ENCODE results near the gene GNG13.
A peak's percentile ranks its signal among the peaks of the same experiment; 100 is the strongest.

GNG13 gene

DNA sequence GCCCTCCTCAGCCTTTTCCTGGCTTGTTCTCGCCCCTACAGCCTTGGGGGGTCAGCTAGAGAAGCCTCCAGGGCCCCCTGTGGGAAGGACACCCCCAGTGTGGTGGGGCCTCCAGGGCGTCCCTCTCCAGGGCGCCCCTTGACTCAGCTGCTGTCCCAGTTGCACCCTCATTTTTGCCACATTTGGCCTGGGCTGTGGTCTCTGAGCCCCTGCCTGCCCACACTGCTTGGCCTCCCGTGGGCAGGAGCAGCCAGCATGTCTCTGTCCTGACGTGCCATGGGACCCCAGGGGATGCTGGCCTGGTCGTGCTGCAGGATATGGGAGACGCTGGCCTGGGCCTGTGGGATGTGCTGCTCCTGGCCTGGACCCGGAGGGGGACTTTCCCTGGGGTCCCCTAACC, 7.1 kb downstream of the GNG13 start:
- no peak for DNase-seq (ENCODE audit: low read depth)

DNA sequence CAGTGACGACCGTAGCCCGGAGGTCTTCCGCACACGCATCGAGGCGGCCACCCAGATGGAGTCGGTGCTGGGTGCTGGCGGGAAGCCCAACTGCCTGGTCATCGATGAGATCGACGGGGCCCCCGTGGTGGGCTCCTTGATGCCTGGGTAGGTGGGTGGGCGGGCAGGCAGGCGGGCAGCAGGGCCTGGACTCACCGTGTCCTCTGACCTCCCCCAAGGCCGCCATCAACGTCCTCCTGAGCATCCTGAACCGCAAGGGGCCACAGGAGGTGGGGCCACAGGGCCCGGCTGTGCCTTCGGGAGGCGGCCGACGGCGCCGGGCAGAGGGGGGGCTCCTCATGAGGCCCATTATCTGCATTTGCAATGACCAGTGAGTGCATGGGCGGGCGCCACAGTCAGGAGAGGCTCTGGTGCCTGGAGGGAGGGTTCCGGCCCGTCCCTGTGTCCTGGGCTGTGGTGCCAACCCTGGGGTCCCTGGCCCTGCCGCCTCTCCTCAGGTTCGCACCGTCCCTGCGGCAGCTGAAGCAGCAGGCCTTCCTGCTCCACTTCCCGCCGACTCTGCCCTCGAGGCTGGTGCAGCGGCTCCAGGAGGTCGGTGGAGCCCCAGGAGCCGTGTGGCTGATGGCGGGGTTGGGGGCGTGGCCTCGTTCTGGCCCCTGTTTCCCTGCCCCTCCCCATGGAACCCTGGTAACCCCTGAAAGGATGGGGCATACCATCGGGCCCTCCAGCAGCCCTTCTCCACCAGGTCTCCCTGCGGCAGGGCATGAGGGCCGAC, 8.1 kb downstream of the GNG13 start:
- no peak for DNase-seq (ENCODE audit: low read depth)

DNA sequence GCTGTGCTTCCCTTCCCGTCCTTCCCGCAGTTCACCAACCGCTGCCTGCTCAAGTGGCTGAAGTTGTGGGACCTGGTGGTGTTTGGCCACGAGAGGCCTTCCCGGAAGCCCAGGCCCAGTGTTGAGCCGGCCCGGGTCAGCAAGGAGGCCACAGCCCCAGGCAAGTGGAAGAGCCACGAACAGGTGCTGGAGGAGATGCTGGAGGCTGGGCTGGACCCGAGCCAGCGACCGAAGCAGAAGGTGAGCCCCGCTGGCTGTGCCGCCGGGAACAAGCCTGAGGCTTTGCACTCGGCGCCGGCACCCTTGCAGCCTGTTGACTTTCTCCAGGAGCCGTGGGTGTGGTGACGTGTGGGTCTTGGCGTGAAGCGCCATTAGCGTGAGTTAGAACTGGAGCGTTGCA, 9.4 kb downstream of the GNG13 start:
- no peak for DNase-seq (ENCODE audit: low read depth)

DNA sequence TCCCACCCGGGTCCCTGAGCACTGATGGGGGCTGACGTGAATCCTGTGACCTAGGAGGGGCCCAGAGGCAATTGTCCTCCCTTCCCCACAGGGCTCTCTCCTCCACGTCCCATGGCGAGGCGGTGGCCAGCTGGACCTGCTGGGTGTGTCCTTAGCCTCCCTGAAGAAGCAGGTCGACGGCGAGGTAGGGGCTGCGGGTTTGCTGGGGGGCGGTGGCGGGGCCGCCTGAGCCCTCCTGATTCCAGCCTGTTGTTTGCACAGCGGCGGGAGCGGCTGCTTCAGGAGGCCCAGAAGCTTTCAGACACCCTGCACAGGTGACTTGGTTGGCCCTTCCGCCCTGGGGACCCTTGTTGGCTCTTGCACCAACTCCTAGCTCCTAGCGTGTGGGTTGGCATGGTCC, 10.4 kb downstream of the GNG13 start:
- DNase-seq (ENCODE audit: low read depth): no peak

- no peak for DNase-seq (ENCODE audit: low read depth)
Measured at GRCh38 chr16:789191-789850, 11.2 kb downstream of the GNG13 start.

DNA sequence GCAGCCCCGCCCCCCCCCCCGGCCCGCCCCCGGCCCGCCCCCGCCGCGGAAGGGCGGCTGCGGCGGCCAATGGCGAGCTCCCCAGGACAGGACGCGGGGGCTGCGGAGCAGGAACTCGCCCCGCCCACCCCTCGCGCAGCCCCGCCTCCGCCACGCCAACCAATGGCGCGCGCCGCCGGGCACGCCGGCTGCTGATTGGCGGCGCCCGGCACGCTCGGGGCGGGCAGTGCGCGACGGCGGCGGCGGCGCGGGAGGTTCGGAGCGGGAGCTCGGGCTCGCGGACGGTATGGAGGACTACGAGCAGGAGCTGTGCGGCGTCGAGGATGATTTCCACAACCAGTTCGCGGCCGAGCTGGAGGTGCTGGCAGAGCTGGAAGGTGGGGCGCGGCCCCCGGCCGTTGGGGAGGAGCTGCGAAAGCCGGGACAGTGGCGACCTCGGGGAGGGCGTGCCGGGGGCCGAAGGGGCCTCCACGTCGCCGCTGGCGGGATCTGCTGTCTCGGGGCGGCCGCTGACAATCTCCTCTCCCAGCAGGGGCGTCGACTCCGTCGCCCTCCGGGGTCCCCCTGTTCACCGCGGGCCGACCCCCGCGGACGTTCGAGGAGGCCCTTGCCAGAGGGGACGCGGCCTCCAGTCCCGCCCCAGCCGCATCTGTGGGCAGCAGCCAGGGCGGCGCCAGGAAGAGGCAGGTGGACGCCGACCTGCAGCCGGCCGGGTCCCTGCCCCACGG, 12.0 kb downstream of the GNG13 start, which contains the start of gene CHTF18:
TSS of gene CHTF18 (plus strand) at position 222 of the 728 bp plus-strand sequence. CDS start at position 287, 65 bp downstream.
- peak; percentile 91 for DNase-seq (ENCODE audit: low read depth)

DNA sequence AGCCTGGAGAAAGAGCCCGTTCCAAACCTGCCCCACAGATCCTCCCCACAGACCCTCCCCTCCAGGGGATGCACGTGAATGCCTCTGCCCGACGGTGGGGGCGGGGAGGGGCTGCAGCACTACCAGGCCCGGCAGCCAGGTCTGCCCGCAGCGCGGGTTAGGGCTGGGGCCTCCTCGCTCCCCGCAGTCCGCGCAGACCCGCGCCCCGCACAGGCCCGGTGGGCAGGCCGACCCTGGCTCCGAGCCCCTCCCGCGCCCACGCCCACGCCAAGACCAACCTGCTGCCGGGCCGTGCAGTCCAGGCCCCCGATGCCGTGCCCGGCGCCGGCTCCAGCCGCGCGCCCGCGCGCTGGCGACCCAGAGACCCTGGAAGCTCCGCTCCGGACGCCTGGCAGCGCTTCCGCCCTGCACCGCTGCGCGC, 12.5 kb downstream of the GNG13 start, which contains the start of gene RPUSD1:
TSS of gene RPUSD1 (minus strand) at position 404 of the 421 bp plus-strand sequence. CDS start 644 bp downstream, outside the sequence.
- DNase-seq (ENCODE audit: low read depth): no peak

- no peak for DNase-seq (ENCODE audit: low read depth)
Measured at GRCh38 chr16:787321-787966, 13.1 kb downstream of the GNG13 start.

- DNase-seq (ENCODE audit: low read depth): peak; percentile 44
Measured at GRCh38 chr16:785563-786535, 14.7 kb downstream of the GNG13 start.

DNA sequence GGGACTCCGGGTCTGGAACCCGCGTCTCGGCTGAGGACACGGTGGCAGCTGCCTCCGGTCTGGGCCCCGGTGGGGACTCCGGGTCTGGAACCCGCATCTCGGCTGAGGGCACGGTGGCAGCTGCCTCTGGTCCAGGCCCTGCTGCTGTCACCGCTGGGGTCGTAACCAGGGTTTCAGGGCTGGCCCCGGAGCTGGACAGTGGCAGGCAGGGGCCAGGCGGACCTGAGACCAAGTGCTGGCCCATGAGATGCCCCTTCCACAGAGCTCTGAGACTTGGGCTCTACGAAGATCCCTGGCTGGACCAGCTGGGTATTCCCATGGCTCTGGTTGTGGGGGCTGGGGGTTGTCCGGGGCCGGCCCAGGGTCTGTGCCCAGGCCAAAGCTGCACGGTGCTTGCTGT, 16.1 kb downstream of the GNG13 start:
- DNase-seq (ENCODE audit: low read depth): no peak

DNA sequence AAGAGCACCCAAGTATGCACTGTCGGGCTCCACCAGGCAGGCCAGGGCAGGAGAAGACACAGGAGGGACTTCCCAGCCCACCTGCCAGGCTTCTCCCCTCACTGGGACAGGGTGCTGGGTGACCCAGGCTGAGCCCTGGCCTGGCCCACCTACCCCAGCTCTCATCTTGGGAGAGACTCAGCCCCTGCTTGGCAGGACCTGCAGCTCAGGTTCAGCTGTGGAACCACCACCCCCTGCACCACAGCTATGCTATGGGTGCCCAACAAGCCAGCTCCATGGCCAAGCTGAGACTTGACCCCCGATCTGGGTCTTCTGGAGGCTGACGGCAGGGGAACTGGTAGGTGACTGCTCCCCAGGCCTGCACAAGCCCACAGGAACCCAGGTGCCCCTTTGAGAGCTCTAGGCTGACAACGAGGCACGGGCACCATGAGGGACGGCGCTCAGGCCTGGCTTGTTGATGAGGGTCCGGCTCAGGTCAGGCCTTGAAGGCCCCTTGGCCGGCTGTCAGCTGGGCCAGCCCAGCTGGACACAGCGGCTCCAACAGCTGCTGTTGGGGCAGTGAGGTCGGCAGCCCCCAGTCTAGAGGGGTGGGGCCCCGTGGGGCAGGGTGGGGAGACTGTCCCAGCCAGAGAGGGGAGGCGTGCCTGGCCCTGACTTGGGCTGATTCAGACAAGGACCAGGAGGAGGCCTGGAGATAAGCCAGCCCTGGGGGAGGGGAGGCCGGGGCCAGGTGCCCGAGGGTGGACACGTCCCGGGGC, 17.0 kb downstream of the GNG13 start:
- DNase-seq (ENCODE audit: low read depth): no peak

DNA sequence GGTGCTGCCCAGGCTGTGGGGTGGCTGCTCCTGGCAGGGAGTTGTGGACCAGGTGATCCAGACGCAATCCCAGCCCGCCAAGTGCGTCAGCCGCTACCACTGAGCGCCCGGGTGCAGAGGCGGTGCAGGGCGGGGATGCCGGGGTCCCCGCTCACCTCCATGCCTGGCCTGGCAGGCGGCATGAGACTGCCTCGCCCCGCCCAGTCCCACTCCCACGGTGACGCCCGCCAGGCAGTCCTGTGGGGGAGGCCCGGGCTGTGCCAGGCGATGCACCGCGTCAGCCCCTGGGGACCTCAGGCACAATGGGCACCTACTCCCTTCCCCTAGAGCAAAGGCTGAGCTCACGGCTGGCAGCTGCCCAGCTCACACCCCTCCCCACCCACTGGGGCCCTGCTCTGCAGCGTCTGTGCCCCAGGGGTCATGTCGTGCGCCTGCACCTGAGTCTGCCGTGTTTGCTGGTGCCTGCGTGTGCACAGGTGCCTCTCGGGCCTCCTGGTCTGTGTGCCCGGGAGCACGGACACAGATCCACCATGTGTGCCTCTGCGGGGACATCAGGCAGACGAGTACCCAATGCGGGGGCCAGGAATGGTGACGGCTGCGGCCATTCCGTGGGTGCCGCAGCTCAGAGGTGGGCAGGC, 17.6 kb downstream of the GNG13 start:
- no peak for DNase-seq (ENCODE audit: low read depth)

DNA sequence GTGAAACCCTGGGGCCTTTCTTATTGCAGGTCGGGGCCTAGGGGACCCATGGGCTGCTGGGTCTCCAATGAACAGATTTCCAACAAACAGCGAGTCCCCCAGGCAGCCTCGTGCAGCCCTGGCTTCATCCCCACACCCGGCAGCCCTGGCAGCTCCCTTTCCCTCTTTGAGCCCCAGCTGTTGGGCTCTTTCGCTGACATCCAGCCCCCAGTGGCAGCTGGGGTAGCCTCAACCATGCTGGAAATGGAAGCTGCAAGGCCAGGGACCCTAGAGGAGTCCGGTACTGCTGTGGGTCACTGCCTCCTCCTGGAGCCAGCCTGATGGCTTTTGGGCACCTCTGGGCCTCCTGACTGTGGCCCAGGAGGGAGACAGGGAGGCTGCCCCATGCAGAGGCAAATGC, 18.3 kb downstream of the GNG13 start:
- DNase-seq (ENCODE audit: low read depth): no peak

DNA sequence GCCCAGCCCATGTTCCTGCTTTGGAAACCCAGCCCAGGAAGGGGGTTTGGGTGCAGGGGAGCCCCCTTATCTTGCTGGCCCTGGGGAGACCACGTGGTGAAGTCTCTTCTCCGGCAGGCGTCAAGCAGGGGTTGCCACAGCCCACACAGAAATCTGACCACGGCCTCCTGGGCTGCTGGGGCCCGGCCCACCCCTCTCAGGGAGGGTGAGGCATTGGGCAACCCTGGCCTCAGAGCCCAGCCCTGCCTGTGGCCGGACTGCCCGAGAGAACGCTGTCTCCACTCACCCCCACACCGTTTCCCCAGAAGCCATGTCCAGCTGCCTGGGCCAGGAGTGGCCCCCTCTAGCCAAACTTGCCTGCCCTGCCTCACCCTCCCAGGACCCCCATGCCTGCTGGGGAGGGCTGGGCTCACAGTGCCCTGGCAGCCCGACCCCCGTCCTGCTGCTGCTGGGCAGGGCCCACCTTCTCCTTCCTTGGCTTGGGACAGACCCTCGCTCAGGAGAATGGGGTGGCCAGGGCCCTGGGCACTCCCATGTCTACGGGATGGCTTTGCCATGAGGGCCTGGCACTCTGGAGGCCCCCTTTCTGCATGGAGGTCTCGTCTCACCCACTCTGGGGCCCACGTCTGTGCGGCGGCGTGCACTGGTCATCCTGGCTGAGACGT, 19.1 kb downstream of the GNG13 start:
- no peak for DNase-seq (ENCODE audit: low read depth)

DNA sequence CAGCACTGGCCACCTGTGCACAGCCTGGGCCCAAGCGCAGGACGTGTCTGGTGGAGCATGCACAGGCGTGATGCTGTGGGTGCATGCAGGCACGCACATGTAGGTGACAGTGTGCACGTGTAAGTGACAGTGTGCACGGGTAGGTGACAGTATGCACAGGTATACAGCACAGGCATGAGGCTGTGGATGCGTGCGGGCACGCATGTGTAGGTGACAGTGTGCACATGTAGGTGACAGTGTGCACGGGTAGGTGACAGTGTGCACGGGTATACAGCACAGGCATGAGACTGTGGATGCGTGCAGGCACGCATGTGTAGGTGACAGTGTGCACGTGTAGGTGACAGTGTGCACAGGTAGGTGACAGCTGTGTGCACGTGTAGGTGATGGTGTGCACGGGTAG, 20.2 kb downstream of the GNG13 start:
- no peak for DNase-seq (ENCODE audit: low read depth)

- no peak for DNase-seq (ENCODE audit: low read depth)
Measured at GRCh38 chr16:779561-779960, 21.0 kb downstream of the GNG13 start.

- no peak for DNase-seq (ENCODE audit: low read depth)
Measured at GRCh38 chr16:778909-779527, 21.5 kb downstream of the GNG13 start.

- no peak for DNase-seq (ENCODE audit: low read depth)
Measured at GRCh38 chr16:778447-778846, 22.1 kb downstream of the GNG13 start.

DNA sequence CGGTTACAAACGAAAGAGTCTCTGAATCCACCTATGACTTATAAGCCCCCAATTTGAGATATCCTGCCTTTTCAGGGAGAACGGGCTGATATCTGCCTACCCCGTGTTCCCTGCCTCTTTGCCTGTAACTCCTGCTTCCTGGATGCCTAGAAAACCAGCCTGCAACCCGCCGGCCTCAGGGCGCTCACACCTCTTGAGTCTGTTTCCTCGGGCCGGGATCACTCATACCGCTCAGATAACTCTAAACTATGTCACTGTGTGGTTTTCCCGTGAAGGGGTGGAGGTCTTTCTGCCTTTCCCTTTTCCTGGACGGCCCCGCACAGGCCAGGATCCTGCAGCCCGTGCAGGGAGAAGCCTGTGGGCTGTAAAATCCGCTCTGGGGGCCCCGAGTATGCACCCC, 22.7 kb downstream of the GNG13 start:
- no peak for DNase-seq (ENCODE audit: low read depth)

All from iris pigment epithelial cell (primary cell).